Effector CD8-positive, alpha-beta T cell (primary cell): Measurements from ENCODE around the gene GOSR2.

Experiments
- DNase-seq: peaks from one replicate; lab custom pipeline; 2025; lab: John Stamatoyannopoulos, UW

GOSR2 gene

GRCh38 chr17:46991617-46992016 lies 68.7 kb downstream of the GOSR2 start:
- DNase-seq = no peak
